HL-60/S4 (cell line): ENCODE measurements around the gene GRID2.

ENCODE experiments used
- in situ Hi-C: fragments of 300-500 bp; cut with MboI; formaldehyde crosslinking; loops from 2 replicates; pipeline ENCODE4 v1.14.3; 2022; ENCODE audit warnings: low sequenced_read_pairs

GRID2 gene

DNA sequence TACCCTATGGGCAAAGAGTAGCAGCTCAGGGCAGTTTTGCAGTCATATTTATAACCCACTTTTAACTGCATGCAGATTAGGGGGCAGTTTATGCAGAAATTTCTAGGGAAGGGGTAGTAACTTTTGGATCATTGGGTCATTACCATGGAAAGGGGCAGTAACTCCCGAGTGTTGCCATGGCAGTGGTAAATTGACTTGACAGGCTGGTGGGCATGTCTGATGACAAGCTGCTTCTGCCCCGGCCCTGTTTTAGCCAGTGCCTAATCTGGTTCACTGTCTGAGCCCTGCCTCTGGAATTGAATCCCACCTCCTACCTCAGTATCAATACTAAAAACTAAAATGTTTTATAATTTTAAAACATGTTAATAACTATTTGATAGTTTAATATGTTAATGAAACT is 1162.7 kb downstream of the GRID2 start:
- in situ Hi-C loops: no loop called here

DNA sequence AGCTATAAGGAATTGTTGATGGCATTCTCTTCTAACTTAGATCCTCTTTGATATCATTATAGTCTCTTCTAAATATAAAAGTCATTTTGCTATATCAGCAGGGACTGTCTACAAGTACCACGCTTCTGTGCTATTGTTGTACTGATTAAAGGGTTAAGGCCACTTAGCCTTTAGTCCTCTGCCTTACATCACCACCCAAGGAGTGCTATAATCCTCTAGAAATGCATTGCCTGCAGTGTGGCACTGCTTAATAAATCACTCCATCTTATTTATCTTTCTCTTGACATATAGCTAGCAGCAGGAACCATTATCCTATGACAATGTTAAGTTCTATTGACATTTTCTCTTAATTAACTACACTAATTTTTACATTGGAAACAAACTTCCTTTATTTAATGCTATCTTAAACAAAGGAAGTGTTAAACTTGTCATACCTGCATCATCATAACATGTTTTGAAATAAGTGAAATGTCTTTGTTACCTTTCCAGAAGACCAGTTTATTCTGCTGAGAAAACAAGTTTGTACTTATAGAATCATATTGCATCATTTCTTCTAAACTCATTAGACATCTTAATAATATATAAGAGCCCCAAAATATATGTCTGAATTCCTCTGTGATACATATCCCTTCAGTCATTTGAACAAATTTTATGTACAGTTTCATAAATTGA is 1163.9 kb downstream of the GRID2 start:
- in situ Hi-C loops: no loop called here

GRCh38 chr4:93469560-93469959 is 1165.8 kb downstream of the GRID2 start:
- in situ Hi-C loops: no loop called here

GRCh38 chr4:93475730-93476129 is 1172.0 kb downstream of the GRID2 start:
- in situ Hi-C loops: no loop called here

- in situ Hi-C loops: no loop called here
These were observed 1175.0 kb downstream of the GRID2 start for GRCh38 chr4:93478805-93479204.

- in situ Hi-C loops: no loop called here
These were observed 1176.7 kb downstream of the GRID2 start for GRCh38 chr4:93480452-93480851.

DNA sequence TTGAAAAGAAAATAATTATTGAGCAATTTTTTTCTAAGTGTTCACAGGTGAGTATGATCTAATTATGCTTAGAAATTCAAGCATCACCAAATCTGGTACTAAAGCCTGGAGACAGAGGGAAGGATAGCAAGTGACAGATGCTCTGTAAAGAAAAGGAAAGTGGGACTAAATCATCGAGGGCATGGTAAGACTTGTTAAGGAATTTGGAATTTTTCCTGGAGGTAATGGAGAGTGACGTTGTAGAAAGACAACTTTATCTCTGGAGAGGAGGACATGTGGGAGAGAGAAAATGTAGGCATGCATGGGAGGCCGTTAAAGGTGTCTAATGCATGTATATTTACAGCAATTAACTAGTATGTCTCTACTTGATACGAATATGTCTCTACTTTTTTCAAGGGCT is 1191.6 kb downstream of the GRID2 start:
- in situ Hi-C loops: no loop called here

- in situ Hi-C loops: no loop called here
These were observed 1197.5 kb downstream of the GRID2 start for GRCh38 chr4:93501244-93501643.

DNA sequence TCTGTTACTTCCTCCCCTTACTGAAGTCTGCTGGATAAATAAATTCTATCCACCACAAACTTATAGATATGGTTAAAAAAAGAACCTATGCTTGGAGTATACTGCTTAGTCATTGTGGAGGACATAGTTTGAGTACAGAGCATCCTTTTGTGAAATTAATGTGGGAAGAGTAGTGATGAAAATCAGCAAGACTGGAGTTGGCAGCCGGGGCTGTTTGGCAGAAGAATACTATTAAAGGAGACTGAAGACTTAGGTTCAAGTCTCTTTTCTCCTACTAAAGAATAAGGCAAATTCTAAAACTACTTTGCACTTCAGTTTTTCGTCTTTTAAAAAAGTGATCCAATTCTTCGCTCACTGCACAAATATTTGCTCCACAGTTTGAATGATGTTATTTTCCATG is 1198.2 kb downstream of the GRID2 start:
- in situ Hi-C loops: no loop called here

GRCh38 chr4:93502991-93503390 is 1199.2 kb downstream of the GRID2 start:
- in situ Hi-C loops: no loop called here

DNA sequence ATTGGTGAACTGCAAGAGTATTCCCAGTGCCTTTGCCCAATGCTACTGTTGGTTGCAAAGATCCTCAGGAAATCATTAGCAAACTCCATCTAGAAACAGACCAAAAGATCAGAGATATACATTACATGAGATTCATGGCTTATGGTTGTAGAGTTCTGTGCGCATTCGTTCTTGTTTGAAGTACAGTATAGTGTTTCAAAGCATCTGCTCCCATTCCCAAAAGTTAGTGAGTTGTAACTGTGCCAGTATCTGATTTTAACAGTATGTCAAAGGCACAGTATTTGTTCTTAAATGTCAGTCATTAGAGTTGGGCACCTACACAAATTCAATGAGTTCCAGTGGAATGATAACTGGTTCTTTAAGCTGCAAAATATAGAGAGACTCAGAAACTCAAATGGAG is 1210.1 kb downstream of the GRID2 start:
- in situ Hi-C loops: no loop called here

GRCh38 chr4:93515208-93515607 is 1211.4 kb downstream of the GRID2 start:
- in situ Hi-C loops: no loop called here

GRCh38 chr4:93529692-93530372 is 1226.1 kb downstream of the GRID2 start:
- in situ Hi-C loops: no loop called here

DNA sequence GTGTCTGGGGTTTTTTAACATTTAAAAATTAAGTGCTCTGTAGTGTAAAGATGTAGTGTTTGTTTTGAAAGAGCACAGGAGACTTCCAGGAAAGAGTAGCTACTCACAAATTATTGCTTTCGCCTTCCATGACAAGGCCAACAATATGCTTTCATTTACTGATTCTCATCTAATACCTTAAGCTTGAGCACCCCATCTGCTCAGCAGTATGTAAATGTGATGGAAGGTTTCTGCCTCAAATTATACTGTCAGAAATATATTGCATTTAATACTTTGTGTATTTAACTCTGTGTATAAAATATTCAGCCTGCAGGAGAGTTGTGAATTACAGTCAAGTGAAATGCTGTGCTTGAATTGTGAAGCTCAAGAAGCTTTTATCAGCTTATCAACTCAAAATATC is 1228.5 kb downstream of the GRID2 start:
- in situ Hi-C loops: no loop called here

GRCh38 chr4:93540562-93540961 is 1236.8 kb downstream of the GRID2 start:
- in situ Hi-C loops: no loop called here

- in situ Hi-C loops: no loop called here
These were observed 1258.1 kb downstream of the GRID2 start for GRCh38 chr4:93561842-93562241.

GRCh38 chr4:93568758-93569157 is 1265.0 kb downstream of the GRID2 start:
- in situ Hi-C loops: no loop called here

DNA sequence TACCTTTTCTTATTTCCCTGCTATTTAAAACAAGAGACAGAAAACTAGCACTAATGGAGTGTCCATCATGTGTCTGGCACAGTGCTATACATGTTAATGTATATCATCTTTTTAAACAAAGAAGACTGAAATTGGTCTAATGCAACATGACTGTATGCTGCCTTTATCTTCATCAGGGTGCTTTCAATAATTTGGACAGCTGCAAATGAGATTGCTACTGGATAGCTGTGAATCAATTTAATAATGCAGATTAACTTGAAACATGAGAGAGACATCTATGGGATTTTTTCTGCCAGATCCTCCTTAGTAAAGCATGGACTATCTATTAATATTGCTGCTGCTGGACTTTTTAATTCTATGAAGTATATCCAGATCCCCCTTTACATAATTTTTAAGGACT is 1269.5 kb downstream of the GRID2 start:
- in situ Hi-C loops: no loop called here

DNA sequence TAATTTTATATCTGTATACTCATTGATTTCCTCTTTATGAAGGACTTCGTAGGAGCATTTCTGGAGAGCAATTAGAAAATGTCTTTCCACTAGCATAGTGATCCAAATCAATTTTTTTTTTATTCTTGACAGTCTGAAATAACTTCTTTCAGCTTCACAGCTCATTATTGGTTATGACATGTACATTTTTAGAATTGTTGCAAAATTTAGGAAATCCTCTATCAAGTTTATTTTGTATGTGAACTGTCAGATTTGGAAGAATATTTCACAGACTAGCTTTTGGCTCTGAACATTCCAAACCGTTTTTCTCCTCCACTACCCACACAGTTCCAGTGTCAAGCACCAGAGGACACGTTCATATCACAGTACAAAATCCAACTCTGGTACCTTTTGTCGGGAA is 1275.2 kb downstream of the GRID2 start:
- in situ Hi-C loops: no loop called here

GRCh38 chr4:93605163-93605562 is 1301.4 kb downstream of the GRID2 start:
- in situ Hi-C loops: no loop called here

DNA sequence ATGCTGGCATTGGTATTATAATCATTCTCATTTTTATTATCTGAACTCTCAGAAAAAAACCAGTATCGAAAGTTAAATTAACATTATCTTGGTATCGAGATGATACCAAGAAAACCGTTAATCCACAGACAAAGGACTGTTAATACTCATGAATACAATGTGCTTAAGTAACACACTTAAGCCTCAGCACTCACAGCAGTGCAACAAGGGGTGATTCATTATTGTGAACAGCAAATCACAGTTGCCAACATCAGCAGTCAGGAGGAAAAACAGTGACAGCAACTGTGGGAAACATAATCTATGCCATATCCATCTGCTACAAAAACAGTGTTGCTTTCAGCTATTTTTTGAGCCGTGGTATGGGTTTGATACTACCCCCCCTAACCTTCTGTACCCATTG is 1313.8 kb downstream of the GRID2 start:
- in situ Hi-C loops: no loop called here

- in situ Hi-C loops: no loop called here
These were observed 1330.0 kb downstream of the GRID2 start for GRCh38 chr4:93633721-93634120.

DNA sequence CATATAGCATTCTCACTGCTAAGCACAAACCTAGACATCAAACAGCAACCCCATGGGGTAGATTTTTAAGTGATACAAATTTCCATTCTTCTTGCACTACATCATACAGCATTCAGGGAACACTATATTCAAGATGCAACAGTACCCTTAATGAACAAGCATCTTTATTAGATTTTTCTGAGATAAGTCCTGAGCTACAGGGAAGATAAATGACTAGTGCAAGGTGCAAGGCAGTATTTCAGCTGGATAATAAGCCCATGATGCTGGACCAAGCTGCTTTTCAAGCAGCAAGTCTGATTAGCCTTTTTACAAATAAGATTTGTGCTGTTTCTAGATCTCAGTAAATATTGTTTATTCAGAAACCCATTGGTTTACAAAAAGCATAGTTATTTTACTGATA is 1332.2 kb downstream of the GRID2 start:
- in situ Hi-C loops: no loop called here
